Endothelial cell (in vitro differentiated cells): Measurements from ENCODE around the gene CACNA1A. TPM values are rescaled to one million over a fixed set of nuclear protein-coding genes. Genes with fewer than 3 reads are reported as not detected.

ENCODE experiments used
- DNase-seq: peaks from one replicate; pipeline ENCODE4 v3.0.0; 2021; ENCODE audit warnings: low spot score
- H3K27ac Mint-ChIP-seq: one replicate; pipeline ENCODE4 v1.8.0; 2021; ENCODE audit warnings: mixed read lengths, inconsistent platforms; ENCODE audit not compliant: unreplicated experiment
- H3K27me3 Mint-ChIP-seq: one replicate; pipeline ENCODE4 v1.8.0; 2021; ENCODE audit warnings: mild to moderate bottlenecking, moderate library complexity, mixed read lengths, inconsistent platforms; ENCODE audit not compliant: unreplicated experiment
- H3K36me3 Mint-ChIP-seq: one replicate; pipeline ENCODE4 v1.8.0; 2021; ENCODE audit warnings: mild to moderate bottlenecking, low read depth, mixed read lengths, inconsistent platforms; ENCODE audit not compliant: unreplicated experiment
- H3K4me1 Mint-ChIP-seq: one replicate; pipeline ENCODE4 v1.8.0; 2021; ENCODE audit warnings: mild to moderate bottlenecking, mixed read lengths, inconsistent platforms; ENCODE audit not compliant: unreplicated experiment
- H3K4me3 Mint-ChIP-seq: one replicate; pipeline ENCODE4 v1.8.0; 2021; ENCODE audit warnings: mild to moderate bottlenecking, mixed read lengths, inconsistent platforms; ENCODE audit not compliant: unreplicated experiment
- H3K9me3 Mint-ChIP-seq: one replicate; pipeline ENCODE4 v1.8.0; 2021; ENCODE audit warnings: mixed read lengths, inconsistent platforms; ENCODE audit not compliant: unreplicated experiment
- CTCF ChIP-seq: fragments of 200-600 bp; sonication (generic); IDR thresholded peaks from one replicate; pipeline ENCODE4 v1.5.0; 2021; ENCODE audit warnings: antibody characterized with exemption; ENCODE audit not compliant: unreplicated experiment
- total RNA-seq: library from RNA; stranded (reverse); fragmentation: NEBNext Ultra II Directional; extraction: Animal tissue kit (Norgen Biotek cat#: 25700); gene quantifications from one replicate; pipeline ENCODE4 v1.2.1, GENCODE V29; 2021; ENCODE audit not compliant: unreplicated experiment

CACNA1A gene
- total RNA-seq, 1 donor from 2014 or later: 9.0 TPM

GRCh38 chr19:13215572-13216380, 290.5 kb downstream of the CACNA1A start:
- TF ChIP-seq CTCF: no peak
- no peak overlapping the region for H3K27ac Mint-ChIP-seq
- no peaks in the 10 kb centered on the region for H3K9me3 Mint-ChIP-seq
- H3K4me3 Mint-ChIP-seq: peak overlapping the region; percentile 42
- H3K4me1 Mint-ChIP-seq: peaks cover 4% of the 10 kb centered on the region
- DNase-seq: no peak
- no peaks in the 10 kb centered on the region for H3K36me3 Mint-ChIP-seq
- peaks cover 3% of the 10 kb centered on the region for H3K27me3 Mint-ChIP-seq

GRCh38 chr19:13214036-13214730, 292.1 kb downstream of the CACNA1A start:
- Mint-ChIP-seq H3K9me3 (no peaks in the 10 kb centered on the region), H3K27me3 (peaks cover 3% of the 10 kb centered on the region), H3K4me1 (peaks cover 4% of the 10 kb centered on the region), H3K4me3 (no peak overlapping the region), H3K36me3 (no peaks in the 10 kb centered on the region), H3K27ac (no peak overlapping the region)
- no peak for TF ChIP-seq CTCF
- DNase-seq: no peak

GRCh38 chr19:13212759-13213330, 293.4 kb downstream of the CACNA1A start:
- Mint-ChIP-seq H3K27me3 (peaks cover 3% of the 10 kb centered on the region), H3K4me3 (no peak overlapping the region), H3K4me1 (peaks cover 4% of the 10 kb centered on the region), H3K36me3 (no peaks in the 10 kb centered on the region), H3K9me3 (no peaks in the 10 kb centered on the region), H3K27ac (peak overlapping the region; percentile 16)
- TF ChIP-seq CTCF: peak; percentile 42
- peak; percentile 61 for DNase-seq

- no peak for DNase-seq
- Mint-ChIP-seq H3K36me3 (no peaks in the 10 kb centered on the region), H3K4me3 (no peak overlapping the region), H3K9me3 (no peaks in the 10 kb centered on the region), H3K27me3 (peaks cover 3% of the 10 kb centered on the region), H3K27ac (peak overlapping the region; percentile 30), H3K4me1 (no peaks in the 10 kb centered on the region)
- no peak for TF ChIP-seq CTCF
Observed at GRCh38 chr19:13211426-13212308, 294.6 kb downstream of the CACNA1A start.
